Liver (tissue), 9 donors: Measurements from ENCODE around the gene HTR4. TPM values are rescaled to one million over a fixed set of nuclear protein-coding genes. Genes with fewer than 3 reads are reported as not detected.
A peak's percentile ranks its signal among the peaks of the same experiment; 100 is the strongest.

ENCODE experiments used
- DNase-seq: peaks from one replicate; pipeline ENCODE4 v3.0.0-alpha.2; 2017; ENCODE audit warnings: low spot score
- H3K27ac ChIP-seq, 2 donors: one replicate each; pipeline ENCODE4 v1.7.0; 2013; ENCODE audit warnings: inconsistent platforms in 2 of 2, low read length in 2 of 2, control low read depth in 1 of 2, low read depth in 1 of 2, mild to moderate bottlenecking in 1 of 2
- H3K27me3 ChIP-seq, 4 donors: one replicate each; pipeline versions ENCODE4 v1.6.1 to v1.7.0; 2013; ENCODE audit warnings: low read length in 3 of 4, inconsistent platforms in 1 of 4, mild to moderate bottlenecking in 1 of 4, moderate library complexity in 1 of 4; ENCODE audit not compliant: control insufficient read depth in 4 of 4, insufficient read depth in 4 of 4
- H3K36me3 ChIP-seq, 4 donors: one replicate each; pipeline versions ENCODE4 v1.6.1 to v1.7.0; 2013; ENCODE audit warnings: low read length in 3 of 4, mild to moderate bottlenecking in 3 of 4, low read depth in 1 of 4, moderate library complexity in 1 of 4; ENCODE audit not compliant: control insufficient read depth in 4 of 4, insufficient read depth in 3 of 4
- H3K4me1 ChIP-seq, 4 donors: one replicate each; pipeline versions ENCODE4 v1.6.1 to v1.7.0; 2013; ENCODE audit warnings: low read length in 3 of 4, mild to moderate bottlenecking in 3 of 4, moderate library complexity in 1 of 4; ENCODE audit not compliant: control insufficient read depth in 4 of 4, insufficient read depth in 4 of 4
- H3K4me3 ChIP-seq, 3 donors: one replicate each; pipeline versions ENCODE4 v1.6.1 to v1.7.0; 2013; ENCODE audit warnings: low read length in 3 of 3, control low read depth in 1 of 3, low read depth in 1 of 3, mild to moderate bottlenecking in 1 of 3
- H3K9ac ChIP-seq, 2 donors: one replicate each; pipeline ENCODE4 v1.7.0; 2013; ENCODE audit warnings: low read length in 2 of 2, mild to moderate bottlenecking in 2 of 2, moderate library complexity in 2 of 2, control low read depth in 1 of 2, low read depth in 1 of 2
- H3K9me3 ChIP-seq, 4 donors: one replicate each; pipeline versions ENCODE4 v1.6.1 to v1.7.0; 2013; ENCODE audit warnings: low read length in 3 of 4; ENCODE audit not compliant: control insufficient read depth in 4 of 4
- ATF3 ChIP-seq: IDR thresholded peaks from 2 replicates; pipeline ENCODE4 v1.6.1; 2016; ENCODE audit warnings: antibody characterized with exemption
- CTCF ChIP-seq: fragments of 150-350 bp; IDR thresholded peaks from 2 replicates; pipeline ENCODE4 v1.5.1; 2017; ENCODE audit warnings: improper control_type of control experiment, low read depth, low read length; ENCODE audit not compliant: missing input control
- FOXA1 ChIP-seq: IDR thresholded peaks from 2 replicates; pipeline ENCODE4 v1.6.1; 2016; ENCODE audit warnings: antibody characterized with exemption
- FOXA2 ChIP-seq: IDR thresholded peaks from 2 replicates; pipeline ENCODE4 v1.6.1; 2016; ENCODE audit warnings: antibody characterized with exemption
- GABPA ChIP-seq, 2 donors: IDR thresholded peaks in 1 of 2; conservative IDR thresholded peaks in 1 of 2; 2 replicates each; pipeline ENCODE4 v1.6.1; 2016; ENCODE audit warnings: antibody characterized with exemption in 2 of 2, mild to moderate bottlenecking in 1 of 2, moderate library complexity in 1 of 2
- HNF4A ChIP-seq, 2 donors: conservative IDR thresholded peaks; 2 replicates each; pipeline ENCODE4 v1.6.1; 2016; ENCODE audit warnings: antibody characterized with exemption in 2 of 2, mild to moderate bottlenecking in 2 of 2
- HNF4G ChIP-seq: IDR thresholded peaks from 2 replicates; pipeline ENCODE4 v1.6.1; 2016; ENCODE audit warnings: antibody characterized with exemption
- JUND ChIP-seq, 2 donors: IDR thresholded peaks; 2 replicates each; pipeline ENCODE4 v1.6.1; 2016; ENCODE audit warnings: antibody characterized with exemption in 2 of 2
- MAX ChIP-seq: IDR thresholded peaks from 2 replicates; pipeline ENCODE4 v1.6.1; 2016; ENCODE audit warnings: antibody characterized with exemption
- NR2F2 ChIP-seq: IDR thresholded peaks from 2 replicates; pipeline ENCODE4 v1.6.1; 2016; ENCODE audit warnings: antibody characterized with exemption
- RAD21 ChIP-seq, 2 donors: IDR thresholded peaks; 2 replicates each; pipeline ENCODE4 v1.6.1; 2016; ENCODE audit warnings: antibody characterized with exemption in 2 of 2, mild to moderate bottlenecking in 2 of 2
- REST ChIP-seq: IDR thresholded peaks from 2 replicates; pipeline ENCODE4 v1.6.1; 2016; ENCODE audit warnings: antibody characterized with exemption, mild to moderate bottlenecking
- SP1 ChIP-seq: IDR thresholded peaks from 2 replicates; pipeline ENCODE4 v1.6.1; 2018; ENCODE audit warnings: antibody characterized with exemption, mild to moderate bottlenecking
- WGBS: extraction: QIAGEN DNeasy Blood & Tissue Kit; methylation state at CpG from one replicate; pipeline ENCODE4 v1.1.7; 2013; 5-methylcytosine and 5-hydroxymethylcytosine counted together
- polyA plus RNA-seq, 2 donors: library from polyadenylated mRNA; stranded (reverse) in 1 of 2; unstranded in 1 of 2; fragments of 200-250 nt in 1 of 2; fragments of >200 nt in 1 of 2; fragmentation: Nextera tagmentation in 1 of 2; extraction: Ambion mirVana in 1 of 2; gene quantifications; one replicate each; pipeline versions ENCODE4 v1.2.1 to v1.2.3, GENCODE V29; 2013 to 2015
- total RNA-seq, 2 donors: library from RNA; depleted of rRNA; stranded (reverse); fragments of >200 nt; gene quantifications; one replicate each; pipeline ENCODE4 v1.2.3, GENCODE V29; 2014
- donor health status: healthy.
- donor health status: healthy.
- donor health status: healthy.
- donor health status: healthy.
- donor health status: healthy.

Gene HTR4
- total and polyA plus RNA-seq, 4 donors, result 0.19 to 2.4 (median 0.98) TPM

GRCh38 chr5:148457183-148457620 lies 197.1 kb downstream of the HTR4 start:
- H3K27me3 ChIP-seq, result no peaks in the 10 kb centered on the region

GRCh38 chr5:148455185-148455584 lies 199.1 kb downstream of the HTR4 start:
- H3K36me3 ChIP-seq, result no peaks in the 10 kb centered on the region
- no peaks in the 10 kb centered on the region for H3K27me3 ChIP-seq
- no peak overlapping the region for H3K27ac ChIP-seq
- no peak overlapping the region for H3K4me3 ChIP-seq
- H3K9ac ChIP-seq, result no peak overlapping the region
- no peak for DNase-seq
- H3K9me3 ChIP-seq, result no peaks in the 10 kb centered on the region
- 51% methylated on average over 6 of the region's 6 CpGs for WGBS
- H3K4me1 ChIP-seq, result peaks cover 0 to 8% (median 4%) of the 10 kb centered on the region in 4 donors
- TF ChIP-seq FOXA2, result no peak
- peak; percentile 15 to 47 for TF ChIP-seq RAD21 (IDR thresholded peaks at IDR 0.05)
- TF ChIP-seq FOXA1, result no peak
- peak; percentile 23 for TF ChIP-seq HNF4G
- no peak for TF ChIP-seq GABPA (IDR thresholded peaks at IDR 0.05 in 1 of 2, conservative IDR thresholded peaks at IDR 0.05 in 1 of 2)
- no peak for TF ChIP-seq NR2F2
- TF ChIP-seq HNF4A (conservative IDR thresholded peaks at IDR 0.05), result peak; percentile 88 to 91
- peak; percentile 49 for TF ChIP-seq MAX
- TF ChIP-seq SP1, result peak; percentile 73
- TF ChIP-seq JUND (IDR thresholded peaks at IDR 0.05), result peak in 1 of 2 donors; percentile 36
- no peak for TF ChIP-seq REST

More at GRCh38 chr5:148457183-148457620, 197.1 kb downstream of the HTR4 start:
- no peak overlapping the region for H3K9ac ChIP-seq
- no peak for DNase-seq
- no peak overlapping the region for H3K4me3 ChIP-seq
- TF ChIP-seq RAD21 (IDR thresholded peaks at IDR 0.05) (peak in 1 of 2 donors; percentile 15), HNF4G (no peak), REST (no peak), FOXA1 (no peak), JUND (IDR thresholded peaks at IDR 0.05) (no peak), CTCF (peak; percentile 15), ATF3 (no peak), GABPA (IDR thresholded peaks at IDR 0.05 in 1 of 2, conservative IDR thresholded peaks at IDR 0.05 in 1 of 2) (no peak), NR2F2 (no peak)
- peaks cover 0 to 8% (median 4%) of the 10 kb centered on the region in 4 donors for H3K4me1 ChIP-seq
- H3K36me3 ChIP-seq, result no peaks in the 10 kb centered on the region
- H3K27ac ChIP-seq, result no peak overlapping the region
- WGBS, result 66% methylated on average over 5 of the region's 5 CpGs
- no peaks in the 10 kb centered on the region for H3K9me3 ChIP-seq
